ENCODE measurements around the gene OSBPL6. TPM values are rescaled to one million over a fixed set of nuclear protein-coding genes. Genes with fewer than 3 reads are reported as not detected.
"Not testable (repeated sequence)": the region's sequence is repeated elsewhere in the genome, so short reads cannot be mapped to it uniquely, and the experiment has no call there.

The OSBPL6 gene
- total and polyA plus RNA-seq, 11 donors = 1.2 to 9.6 (median 4.2) TPM

- intact Hi-C loops (cut with DNase I) = no loop called here
- H3K4me3 ChIP-seq = no peak overlapping the region
- H3K27ac ChIP-seq = no peak overlapping the region
- peaks cover 0 to 8% (median 0%) of the 10 kb centered on the region in 12 donors for H3K4me1 ChIP-seq
- H3K9me3 ChIP-seq = no peaks in the 10 kb centered on the region
- H3K36me3 ChIP-seq = peaks cover 0 to 30% (median 10%) of the 10 kb centered on the region in 9 donors
- no peak for TF ChIP-seq CTCF (IDR thresholded peaks at IDR 0.05)
- no peak for TF ChIP-seq POLR2A (IDR thresholded peaks at IDR 0.05)
- ATAC-seq (no peak), DNase-seq (no peak)
- no peaks in the 10 kb centered on the region for H3K27me3 ChIP-seq
Measured at GRCh38 chr2:178335230-178335629, 140.9 kb downstream of the OSBPL6 start.

- 86 to 90% (median 87%) methylated on average over 11 of the region's 11 CpGs for WGBS, 4 donors
- intact Hi-C loops (cut with DNase I) = no loop called here
- ATAC-seq (no peak), DNase-seq (no peak)
- no peaks in the 10 kb centered on the region for H3K27me3 ChIP-seq
- peaks cover 0 to 20% (median 0%) of the 10 kb centered on the region in 9 donors for H3K36me3 ChIP-seq
- TF ChIP-seq POLR2A (IDR thresholded peaks at IDR 0.05) (no peak), CTCF (IDR thresholded peaks at IDR 0.05) (no peak)
- H3K9me3 ChIP-seq = no peaks in the 10 kb centered on the region
- H3K4me1 ChIP-seq = no peaks in the 10 kb centered on the region
- no peak overlapping the region for H3K27ac ChIP-seq
- H3K4me3 ChIP-seq = no peak overlapping the region
Measured at GRCh38 chr2:178344121-178344520, 149.8 kb downstream of the OSBPL6 start.

GRCh38 chr2:178345951-178346350 lies 151.6 kb downstream of the OSBPL6 start:
- no peak for DNase-seq
- H3K4me3 ChIP-seq = no peak overlapping the region
- WGBS, 4 donors = 86 to 96% (median 94%) methylated on average over 2 of the region's 2 CpGs
- no peaks in the 10 kb centered on the region for H3K9me3 ChIP-seq
- ATAC-seq = no peak
- no peaks in the 10 kb centered on the region for H3K27me3 ChIP-seq
- no peak for TF ChIP-seq CTCF (IDR thresholded peaks at IDR 0.05)
- no peak for TF ChIP-seq POLR2A (IDR thresholded peaks at IDR 0.05)
- no peak overlapping the region for H3K27ac ChIP-seq
- intact Hi-C loops (cut with DNase I) = no loop called here
- H3K4me1 ChIP-seq = no peaks in the 10 kb centered on the region
- H3K36me3 ChIP-seq = peaks cover 0 to 12% (median 3%) of the 10 kb centered on the region in 9 donors

- WGBS, 4 donors = 80 to 90% (median 86%) methylated on average over 3 of the region's 3 CpGs
- ATAC-seq = no peak
Measured at GRCh38 chr2:178350051-178350450, 155.7 kb downstream of the OSBPL6 start.

GRCh38 chr2:178357704-178358103 lies 163.4 kb downstream of the OSBPL6 start:
- ATAC-seq; DNase-seq; intact Hi-C loops (cut with DNase I): not testable (repeated sequence)

More at GRCh38 chr2:178350051-178350450, 155.7 kb downstream of the OSBPL6 start:
- H3K36me3 ChIP-seq = peaks cover 0 to 12% (median 3%) of the 10 kb centered on the region in 9 donors
- DNase-seq = no peak
- H3K4me1 ChIP-seq = no peaks in the 10 kb centered on the region
- H3K4me3 ChIP-seq = no peak overlapping the region
- H3K27ac ChIP-seq = no peak overlapping the region
- intact Hi-C loops (cut with DNase I) = no loop called here
- H3K9me3 ChIP-seq = no peaks in the 10 kb centered on the region
- no peaks in the 10 kb centered on the region for H3K27me3 ChIP-seq
- TF ChIP-seq CTCF (IDR thresholded peaks at IDR 0.05) = no peak

More at GRCh38 chr2:178357704-178358103, 163.4 kb downstream of the OSBPL6 start:
- WGBS, 4 donors = 95 to 97% (median 96%) methylated on average over 4 of the region's 4 CpGs
- H3K4me3 ChIP-seq, H3K27me3 ChIP-seq, H3K4me1 ChIP-seq, H3K27ac ChIP-seq: not testable (repeated sequence)
- H3K9me3 ChIP-seq = peaks cover 0 to 35% (median 6%) of the 10 kb centered on the region in 12 donors
- H3K36me3 ChIP-seq = peaks cover 0 to 12% (median 0%) of the 10 kb centered on the region in 9 donors

Measured in heart left ventricle (tissue), 16 donors.